ENCODE data around the gene LIMD2. TPM values are rescaled to one million over a fixed set of nuclear protein-coding genes. Genes with fewer than 3 reads are reported as not detected.

Gene LIMD2
- total and polyA plus RNA-seq, 2 of the 8 experiments (the other 6 are each of a cell fraction or from before 2014, with no cell fraction given) = 72.0 to 77.2 TPM

Other genes starting within 250 kb of the LIMD2 start
- gene ACE, start 223.1 kb downstream of the LIMD2 start, total RNA-seq (2021; fragmentation: NEBNext Ultra II Directional; extraction: Animal tissue kit (Norgen Biotek cat#: 25700)) = 4.5 and 5.5 TPM in 2 replicates
- 2.5 and 4.0 TPM in 2 replicates for gene ACE, start 223.1 kb downstream of the LIMD2 start, polyA plus RNA-seq (2011; rRNA removed)
- gene KCNH6, start 176.8 kb downstream of the LIMD2 start, total RNA-seq (2021; fragmentation: NEBNext Ultra II Directional; extraction: Animal tissue kit (Norgen Biotek cat#: 25700)) = 1.8 TPM in 2 replicates
- 3.6 and 5.0 TPM in 2 replicates for gene KCNH6, start 176.8 kb downstream of the LIMD2 start, polyA plus RNA-seq (2011; rRNA removed)
- gene DCAF7, start 149.6 kb downstream of the LIMD2 start, total RNA-seq (2021; fragmentation: NEBNext Ultra II Directional; extraction: Animal tissue kit (Norgen Biotek cat#: 25700)) = 87.3 and 94.1 TPM in 2 replicates
- gene DCAF7, start 149.6 kb downstream of the LIMD2 start, polyA plus RNA-seq (2011; rRNA removed) = 74.9 and 97.4 TPM in 2 replicates
- 23.6 and 24.0 TPM in 2 replicates for gene TACO1, start 99.2 kb downstream of the LIMD2 start, total RNA-seq (2021; fragmentation: NEBNext Ultra II Directional; extraction: Animal tissue kit (Norgen Biotek cat#: 25700))
- gene TACO1, start 99.2 kb downstream of the LIMD2 start, polyA plus RNA-seq (2011; rRNA removed) = 19.1 and 19.8 TPM in 2 replicates
- gene MAP3K3, start 77.7 kb downstream of the LIMD2 start, total RNA-seq (2021; fragmentation: NEBNext Ultra II Directional; extraction: Animal tissue kit (Norgen Biotek cat#: 25700)) = 21.0 and 22.6 TPM in 2 replicates
- gene MAP3K3, start 77.7 kb downstream of the LIMD2 start, polyA plus RNA-seq (2011; rRNA removed) = 10.3 and 14.8 TPM in 2 replicates
- gene STRADA, start 41.7 kb upstream of the LIMD2 start, total RNA-seq (2021; fragmentation: NEBNext Ultra II Directional; extraction: Animal tissue kit (Norgen Biotek cat#: 25700)) = 27.8 and 35.6 TPM in 2 replicates
- 43.3 and 48.7 TPM in 2 replicates for gene STRADA, start 41.7 kb upstream of the LIMD2 start, polyA plus RNA-seq (2011; rRNA removed)
- 83.1 and 85.3 TPM in 2 replicates for gene CCDC47, start 73.5 kb upstream of the LIMD2 start, total RNA-seq (2021; fragmentation: NEBNext Ultra II Directional; extraction: Animal tissue kit (Norgen Biotek cat#: 25700))
- gene CCDC47, start 73.5 kb upstream of the LIMD2 start, polyA plus RNA-seq (2011; rRNA removed) = 16.3 and 21.2 TPM in 2 replicates
- gene DDX42, start 74.0 kb upstream of the LIMD2 start, total RNA-seq (2021; fragmentation: NEBNext Ultra II Directional; extraction: Animal tissue kit (Norgen Biotek cat#: 25700)) = 114 and 120 TPM in 2 replicates
- 37.4 and 40.6 TPM in 2 replicates for gene DDX42, start 74.0 kb upstream of the LIMD2 start, polyA plus RNA-seq (2011; rRNA removed)
- 162 and 172 TPM in 2 replicates for gene PSMC5, start 127.3 kb upstream of the LIMD2 start, total RNA-seq (2021; fragmentation: NEBNext Ultra II Directional; extraction: Animal tissue kit (Norgen Biotek cat#: 25700))
- 162 and 180 TPM in 2 replicates for gene PSMC5, start 127.3 kb upstream of the LIMD2 start, polyA plus RNA-seq (2011; rRNA removed)
- gene FTSJ3, start 127.5 kb upstream of the LIMD2 start, total RNA-seq (2021; fragmentation: NEBNext Ultra II Directional; extraction: Animal tissue kit (Norgen Biotek cat#: 25700)) = 77.2 and 77.4 TPM in 2 replicates
- 42.7 and 47.2 TPM in 2 replicates for gene FTSJ3, start 127.5 kb upstream of the LIMD2 start, polyA plus RNA-seq (2011; rRNA removed)
- 84.6 and 92.2 TPM in 2 replicates for gene SMARCD2, start 142.6 kb upstream of the LIMD2 start, total RNA-seq (2021; fragmentation: NEBNext Ultra II Directional; extraction: Animal tissue kit (Norgen Biotek cat#: 25700))
- 90.0 and 111 TPM in 2 replicates for gene SMARCD2, start 142.6 kb upstream of the LIMD2 start, polyA plus RNA-seq (2011; rRNA removed)
- 0.43 and 0.52 TPM in 2 replicates for gene CSH2, start 173.6 kb upstream of the LIMD2 start, total RNA-seq (2021; fragmentation: NEBNext Ultra II Directional; extraction: Animal tissue kit (Norgen Biotek cat#: 25700))
- gene CSH2, start 173.6 kb upstream of the LIMD2 start, polyA plus RNA-seq (2011; rRNA removed) = not detected in 2 replicates
- 0.60 and 1.2 TPM in 2 replicates for gene GH2, start 181.8 kb upstream of the LIMD2 start, total RNA-seq (2021; fragmentation: NEBNext Ultra II Directional; extraction: Animal tissue kit (Norgen Biotek cat#: 25700))
- 1.5 and 2.0 TPM in 2 replicates for gene GH2, start 181.8 kb upstream of the LIMD2 start, polyA plus RNA-seq (2011; rRNA removed)
- not detected in 2 replicates for gene CSH1, start 196.4 kb upstream of the LIMD2 start, total RNA-seq (2021; fragmentation: NEBNext Ultra II Directional; extraction: Animal tissue kit (Norgen Biotek cat#: 25700))
- 0.12 and 0.16 TPM in 2 replicates for gene CSH1, start 196.4 kb upstream of the LIMD2 start, polyA plus RNA-seq (2011; rRNA removed)
- gene CSHL1, start 211.1 kb upstream of the LIMD2 start, total RNA-seq (2021; fragmentation: NEBNext Ultra II Directional; extraction: Animal tissue kit (Norgen Biotek cat#: 25700)) = not detected in 2 replicates
- not detected in 2 replicates for gene CSHL1, start 211.1 kb upstream of the LIMD2 start, polyA plus RNA-seq (2011; rRNA removed)
- gene GH1, start 218.7 kb upstream of the LIMD2 start, total RNA-seq (2021; fragmentation: NEBNext Ultra II Directional; extraction: Animal tissue kit (Norgen Biotek cat#: 25700)) = not detected in 2 replicates
- gene GH1, start 218.7 kb upstream of the LIMD2 start, polyA plus RNA-seq (2011; rRNA removed) = 0.36 and 0.41 TPM in 2 replicates
- gene CD79B, start 232.2 kb upstream of the LIMD2 start, total RNA-seq (2021; fragmentation: NEBNext Ultra II Directional; extraction: Animal tissue kit (Norgen Biotek cat#: 25700)) = 1.5 and 2.2 TPM in 2 replicates
- 3.9 and 4.4 TPM in 2 replicates for gene CD79B, start 232.2 kb upstream of the LIMD2 start, polyA plus RNA-seq (2011; rRNA removed)